ENCODE results near the gene PCDHGC5. TPM values are rescaled to one million over a fixed set of nuclear protein-coding genes. Genes with fewer than 3 reads are reported as not detected.

Gene PCDHGC5
- total RNA-seq, 2 experiments from 2014 or later = 4.4 to 5.0 TPM

- H3K4me2 ChIP-seq (ENCODE audit: low read length) = peak overlapping the region; percentile 85
Observed at GRCh38 chr5:141527426-141527825, 38.5 kb downstream of the PCDHGC5 start.

GRCh38 chr5:141528291-141528984, 39.6 kb downstream of the PCDHGC5 start:
- peak overlapping the region; percentile 85 for H3K4me2 ChIP-seq (ENCODE audit: low read length)
- ChIA-PET POLR2A (interaction anchor here (0.6 to 13.7 kb wide), 13 partner anchors 9 to 53 kb away, joined by 3 to 328 read pairs (median 5); partner anchors contain the start of genes PCDHGC3 and PCDHGC4), CTCF (ENCODE audit: unreplicated experiment) (interaction anchor here (0.6 to 11.2 kb wide), 7 partner anchors 17 to 1756 kb away, joined by 3 to 138 read pairs (median 3); partner anchors contain the start of gene PCDHGC3)
- H3K79me2 ChIP-seq (ENCODE audit: insufficient read depth, low read depth, low read length) = peaks cover 26% of the 10 kb centered on the region; the same call in 1 of the 2 replicates
- TF ChIP-seq EZH2phosphoT487 (IDR thresholded peaks at IDR 0.05; ENCODE audit: borderline replicate concordance, low read depth, low read length) (no peak), CTCF (conservative IDR thresholded peaks at IDR 0.05; ENCODE audit: low read length) (no peak)
- peak overlapping the region; percentile 66 for H3K4me3 ChIP-seq (ENCODE audit: low read depth, low read length, poor library complexity, severe bottlenecking)
- TSS peak; percentile 67 for BruUV-seq (replicated peaks)
- peaks cover 72% of the 10 kb centered on the region for H3K36me3 ChIP-seq (ENCODE audit: insufficient read depth, low read length)
- DNase-seq (ENCODE audit: low spot score) = no peak
- peak overlapping the region; percentile 7; the same call in 1 of the 2 replicates for H2AFZ ChIP-seq (ENCODE audit: low read length)
- peak overlapping the region; percentile 98 for H3K27ac ChIP-seq (ENCODE audit: low read depth, low read length, poor library complexity, severe bottlenecking)
- intact Hi-C loops (cut with micrococcal nuclease; ENCODE audit: unreplicated experiment) = loop anchor here (5.0 kb wide), 1 partner anchor 109 kb away; the partner anchor contains the start of genes HDAC3 and RELL2
- H3K9me2 ChIP-seq (ENCODE audit: insufficient read depth, low read length) = no peaks in the 10 kb centered on the region
- H4K20me1 ChIP-seq (ENCODE audit: insufficient read depth, low read length) = no peaks in the 10 kb centered on the region
- H3K4me1 ChIP-seq (ENCODE audit: insufficient read depth, low read length, poor library complexity, severe bottlenecking) = peaks cover 85% of the 10 kb centered on the region
- no peaks in the 10 kb centered on the region for H3K9me3 ChIP-seq (ENCODE audit: low read length)

More at GRCh38 chr5:141527426-141527825, 38.5 kb downstream of the PCDHGC5 start:
- Histone ChIP-seq H3K4me3 (ENCODE audit: low read depth, low read length, poor library complexity, severe bottlenecking) (peak overlapping the region; percentile 66), H3K9me2 (ENCODE audit: insufficient read depth, low read length) (no peaks in the 10 kb centered on the region), H3K36me3 (ENCODE audit: insufficient read depth, low read length) (peaks cover 72% of the 10 kb centered on the region), H3K79me2 (ENCODE audit: insufficient read depth, low read depth, low read length) (peaks cover 31% of the 10 kb centered on the region; the same call in 1 of the 2 replicates), H3K4me1 (ENCODE audit: insufficient read depth, low read length, poor library complexity, severe bottlenecking) (peaks cover 96% of the 10 kb centered on the region), H2AFZ (ENCODE audit: low read length) (no peak overlapping the region), H3K27ac (ENCODE audit: low read depth, low read length, poor library complexity, severe bottlenecking) (peak overlapping the region; percentile 98), H3K9me3 (ENCODE audit: low read length) (no peaks in the 10 kb centered on the region), H4K20me1 (ENCODE audit: insufficient read depth, low read length) (no peaks in the 10 kb centered on the region)
- POLR2A ChIA-PET = interaction anchor here (0.6 to 13.7 kb wide), 8 partner anchors 16 to 1122 kb away, joined by 3 to 328 read pairs (median 6); partner anchors contain the start of gene PCDHGC3
- CTCF ChIA-PET (ENCODE audit: unreplicated experiment) = interaction anchor here (1.3 to 11.2 kb wide), 2 partner anchors 16 to 52 kb away, joined by 4 to 138 read pairs; partner anchors contain the start of gene PCDHGC3
- no TSS peak for BruUV-seq (replicated peaks)
- intact Hi-C loops (cut with micrococcal nuclease; ENCODE audit: unreplicated experiment) = loop anchor here (5.0 kb wide), 1 partner anchor 110 kb away; the partner anchor contains the start of genes HDAC3 and RELL2
- TF ChIP-seq CTCF (conservative IDR thresholded peaks at IDR 0.05; ENCODE audit: low read length) (no peak), EZH2phosphoT487 (IDR thresholded peaks at IDR 0.05; ENCODE audit: borderline replicate concordance, low read depth, low read length) (no peak)
- DNase-seq (ENCODE audit: low spot score) = no peak

All from OCI-LY7 (cell line).